Measurements from ENCODE around the gene GMDS.

The GMDS gene

GRCh38 chr6:2077826-2078225 lies 167.6 kb downstream of the GMDS start:
- no peak overlapping the region for H3K4me3 ChIP-seq (ENCODE audit: low read length)

GRCh38 chr6:2073476-2073875 lies 171.9 kb downstream of the GMDS start:
- no peak for TF ChIP-seq ZNF274 (IDR thresholded peaks at IDR 0.05; ENCODE audit: low read depth, low read length)
- no peak overlapping the region for H3K4me3 ChIP-seq (ENCODE audit: low read length)

More at GRCh38 chr6:2077826-2078225, 167.6 kb downstream of the GMDS start:
- no peak for TF ChIP-seq ZNF274 (IDR thresholded peaks at IDR 0.05; ENCODE audit: low read depth, low read length)

GRCh38 chr6:2072453-2072852 lies 173.0 kb downstream of the GMDS start:
- no peak overlapping the region for H3K4me3 ChIP-seq (ENCODE audit: low read length)
- no peak for TF ChIP-seq ZNF274 (IDR thresholded peaks at IDR 0.05; ENCODE audit: low read depth, low read length)

- no peak overlapping the region for H3K4me3 ChIP-seq (ENCODE audit: low read length)
- TF ChIP-seq ZNF274 (IDR thresholded peaks at IDR 0.05; ENCODE audit: low read depth, low read length) = no peak
Measured at GRCh38 chr6:2063547-2063946, 181.9 kb downstream of the GMDS start.

GRCh38 chr6:2061880-2062279 lies 183.5 kb downstream of the GMDS start:
- no peak overlapping the region for H3K4me3 ChIP-seq (ENCODE audit: low read length)
- TF ChIP-seq ZNF274 (IDR thresholded peaks at IDR 0.05; ENCODE audit: low read depth, low read length) = no peak

- no peak for TF ChIP-seq ZNF274 (IDR thresholded peaks at IDR 0.05; ENCODE audit: low read depth, low read length)
- no peak overlapping the region for H3K4me3 ChIP-seq (ENCODE audit: low read length)
Measured at GRCh38 chr6:2055911-2056310, 189.5 kb downstream of the GMDS start.

- no peak overlapping the region for H3K4me3 ChIP-seq (ENCODE audit: low read length)
- no peak for TF ChIP-seq ZNF274 (IDR thresholded peaks at IDR 0.05; ENCODE audit: low read depth, low read length)
Measured at GRCh38 chr6:2055143-2055542, 190.3 kb downstream of the GMDS start.

- no peak for TF ChIP-seq ZNF274 (IDR thresholded peaks at IDR 0.05; ENCODE audit: low read depth, low read length)
- H3K4me3 ChIP-seq (ENCODE audit: low read length) = no peak overlapping the region
Measured at GRCh38 chr6:2054516-2055067, 190.8 kb downstream of the GMDS start.

- no peak overlapping the region for H3K4me3 ChIP-seq (ENCODE audit: low read length)
- TF ChIP-seq ZNF274 (IDR thresholded peaks at IDR 0.05; ENCODE audit: low read depth, low read length) = no peak
Measured at GRCh38 chr6:2053691-2054090, 191.7 kb downstream of the GMDS start.

GRCh38 chr6:2047855-2048254 lies 197.6 kb downstream of the GMDS start:
- TF ChIP-seq ZNF274 (IDR thresholded peaks at IDR 0.05; ENCODE audit: low read depth, low read length) = no peak
- H3K4me3 ChIP-seq (ENCODE audit: low read length) = no peak overlapping the region

- no peak overlapping the region for H3K4me3 ChIP-seq (ENCODE audit: low read length)
- no peak for TF ChIP-seq ZNF274 (IDR thresholded peaks at IDR 0.05; ENCODE audit: low read depth, low read length)
Measured at GRCh38 chr6:2044192-2044591, 201.2 kb downstream of the GMDS start.

- TF ChIP-seq ZNF274 (IDR thresholded peaks at IDR 0.05; ENCODE audit: low read depth, low read length) = no peak
- H3K4me3 ChIP-seq (ENCODE audit: low read length) = no peak overlapping the region
Measured at GRCh38 chr6:2042956-2043648, 202.3 kb downstream of the GMDS start.

GRCh38 chr6:2038092-2038491 lies 207.3 kb downstream of the GMDS start:
- H3K4me3 ChIP-seq (ENCODE audit: low read length) = no peak overlapping the region
- TF ChIP-seq ZNF274 (IDR thresholded peaks at IDR 0.05; ENCODE audit: low read depth, low read length) = no peak

- no peak for TF ChIP-seq ZNF274 (IDR thresholded peaks at IDR 0.05; ENCODE audit: low read depth, low read length)
- no peak overlapping the region for H3K4me3 ChIP-seq (ENCODE audit: low read length)
Measured at GRCh38 chr6:2037237-2037926, 208.0 kb downstream of the GMDS start.

- H3K4me3 ChIP-seq (ENCODE audit: low read length) = no peak overlapping the region
- no peak for TF ChIP-seq ZNF274 (IDR thresholded peaks at IDR 0.05; ENCODE audit: low read depth, low read length)
Measured at GRCh38 chr6:2036710-2037023, 208.7 kb downstream of the GMDS start.

Data from GM08714 (cell line).